Measurements from ENCODE around the gene PLA2G2C. TPM values are rescaled to one million over a fixed set of nuclear protein-coding genes. Genes with fewer than 3 reads are reported as not detected.

PLA2G2C gene
- total and polyA plus RNA-seq, 2 of the 8 experiments (the other 6 are each of a cell fraction or from before 2014, with no cell fraction given): not detected

DNA sequence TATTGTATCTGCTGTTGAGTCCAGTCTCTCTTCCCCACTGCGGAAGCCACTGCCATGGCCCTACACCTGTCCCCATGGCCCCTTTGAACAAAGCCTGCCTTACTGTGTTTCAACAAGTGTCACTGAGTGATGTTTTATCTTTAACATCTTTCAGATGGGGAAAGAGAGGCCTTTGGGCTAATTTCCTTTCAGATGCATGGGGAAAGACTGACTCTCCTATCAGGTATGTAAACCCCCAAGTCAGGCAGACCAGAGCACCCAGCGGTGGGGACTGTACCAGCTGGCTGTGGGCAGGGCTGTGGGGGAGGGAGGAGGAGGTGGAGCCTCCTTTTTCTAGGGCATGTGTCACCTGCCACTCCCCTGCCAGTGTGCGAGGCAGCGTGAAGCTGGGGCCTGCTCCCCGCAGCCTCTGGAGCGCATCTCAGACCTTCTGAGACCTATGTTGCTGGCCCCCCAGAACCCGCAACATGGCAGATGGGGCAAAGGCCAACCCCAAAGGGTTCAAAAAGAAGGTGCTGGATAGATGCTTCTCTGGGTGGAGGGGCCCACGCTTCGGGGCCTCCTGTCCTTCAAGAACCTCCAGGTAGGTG is 47.3 kb downstream of the PLA2G2C start, which contains the start of gene PLA2G2F:
Gene PLA2G2F (plus strand): TSS at position 363 of the 590 bp plus-strand sequence. CDS start 105 bp downstream, at position 468.
- ChIA-PET POLR2A (ENCODE audit: partially characterized antibody) (no interaction called here), CTCF (ENCODE audit: partially characterized antibody) (no interaction called here)
- H3K9ac ChIP-seq (replicated peaks in 1 of 4; ENCODE audit: extremely low read depth in 1 of 4, low read depth in 3 of 4, low read length in 3 of 4): no peak within 1 kb of the TSS
- no peaks in the 10 kb centered on the region; a peak in 1 of 7 replicates for H3K4me1 ChIP-seq (replicated peaks in 1 of 4; ENCODE audit: control insufficient read depth in 3 of 4, insufficient read depth in 4 of 4, low read length in 3 of 4)
- no peak within 1 kb of the TSS for H3K4ac ChIP-seq (replicated peaks; ENCODE audit: insufficient read length, low read depth, low read length)
- H2BK12ac ChIP-seq (ENCODE audit: low read depth, low read length): no peak within 1 kb of the TSS
- no peak within 1 kb of the TSS for H3K27ac ChIP-seq (ENCODE audit: low read depth, low read length)
- no peak for FAIRE-seq
- peaks cover 3% of the 10 kb centered on the region; the same call in 1 of the 2 replicates for H3K23me2 ChIP-seq (ENCODE audit: low read depth, low read length)
- H3K14ac ChIP-seq (ENCODE audit: insufficient read length): no peak within 1 kb of the TSS
- H3K79me2 ChIP-seq (ENCODE audit: control insufficient read depth in 1 of 2, insufficient read depth in 2 of 2, low read length in 2 of 2): no peaks in the 10 kb centered on the region
- 85% methylated on average over 9 of the region's 9 CpGs; no CpG with 5 or more reads in 1 of the 2 experiments for WGBS, 2 experiments (ENCODE audit: extremely low coverage in 1 of 2, insufficient coverage in 1 of 2, insufficient read length in 1 of 2, insufficient replicate concordance in 2 of 2, low coverage in 1 of 2, low lambda C conversion rate in 2 of 2, missing lambda C conversion rate in 1 of 2)
- H2AFZ ChIP-seq (ENCODE audit: low read length): no peak within 1 kb of the TSS
- H3K4me3 ChIP-seq (ENCODE audit: extremely low read depth in 1 of 4, insufficient read depth in 2 of 4, low read depth in 3 of 4, low read length in 4 of 4): no peak within 1 kb of the TSS
- H4K20me1 ChIP-seq (replicated peaks in 1 of 2; ENCODE audit: control insufficient read depth in 1 of 2, insufficient read depth in 2 of 2, low read length in 2 of 2): no peaks in the 10 kb centered on the region
- no peak within 1 kb of the TSS for H2BK5ac ChIP-seq (ENCODE audit: low read depth, low read length)
- no peaks in the 10 kb centered on the region; a peak in 1 of 4 replicates for H3K9me3 ChIP-seq (ENCODE audit: insufficient read depth in 2 of 2, low read depth in 1 of 2, low read length in 1 of 2)
- no peaks in the 10 kb centered on the region for H3K27me3 ChIP-seq (replicated peaks in 1 of 4; ENCODE audit: control insufficient read depth in 3 of 4, extremely low read depth in 1 of 4, insufficient read depth in 3 of 4, low read length in 3 of 4)
- no peak within 1 kb of the TSS for H4K5ac ChIP-seq (ENCODE audit: insufficient read length, low read depth, low read length)
- no peak within 1 kb of the TSS for H2AK5ac ChIP-seq (ENCODE audit: low read depth, low read length)
- no peak within 1 kb of the TSS for H2BK15ac ChIP-seq (ENCODE audit: low read length)
- H2BK120ac ChIP-seq (replicated peaks; ENCODE audit: low read depth, low read length): no peak within 1 kb of the TSS
- DNase-seq (ENCODE audit: low read depth in 1 of 2, low spot score in 2 of 2): no peak
- no peak within 1 kb of the TSS for H4K91ac ChIP-seq (replicated peaks; ENCODE audit: insufficient read length, low read length)
- H3K18ac ChIP-seq (ENCODE audit: extremely low read depth, low read length): no peak within 1 kb of the TSS
- no peak within 1 kb of the TSS for H3K23ac ChIP-seq (ENCODE audit: insufficient read length)
- H3K4me2 ChIP-seq (ENCODE audit: insufficient read depth in 1 of 2, low read depth in 2 of 2, low read length in 2 of 2): no peak within 1 kb of the TSS
- no peaks in the 10 kb centered on the region for H3K79me1 ChIP-seq (ENCODE audit: low read depth, low read length)
- no peak within 1 kb of the TSS for H3K56ac ChIP-seq (replicated peaks; ENCODE audit: insufficient read length, low read depth, low read length)
- H4K8ac ChIP-seq (ENCODE audit: extremely low read depth, insufficient read depth, low read length): no peak within 1 kb of the TSS
- H3K36me3 ChIP-seq (ENCODE audit: control insufficient read depth in 2 of 4, insufficient read depth in 4 of 4, low read length in 3 of 4): no peaks in the 10 kb centered on the region
- no peak within 1 kb of the TSS for H2BK20ac ChIP-seq (ENCODE audit: low read length)
- TF ChIP-seq CREB1 (IDR thresholded peaks at IDR 0.05) (no peak), HDAC6 (IDR thresholded peaks at IDR 0.05; ENCODE audit: low read depth, low read length) (no peak), BRCA1 (IDR thresholded peaks at IDR 0.05; ENCODE audit: low read depth, low read length) (no peak), HDAC2 (IDR thresholded peaks at IDR 0.05; ENCODE audit: borderline replicate concordance in 1 of 2, low read depth in 2 of 2, low read length in 2 of 2) (no peak), KDM4A (IDR thresholded peaks at IDR 0.05; ENCODE audit: low read depth, low read length, severe bottlenecking) (no peak), TEAD4 (IDR thresholded peaks at IDR 0.05; ENCODE audit: low read depth, low read length) (no peak), TAF1 (IDR thresholded peaks at IDR 0.05; ENCODE audit: low read depth, low read length) (no peak), CHD2 (IDR thresholded peaks at IDR 0.05; ENCODE audit: low read length) (no peak), SP1 (IDR thresholded peaks at IDR 0.05; ENCODE audit: low read depth, low read length) (no peak), ZNF274 (IDR thresholded peaks at IDR 0.05; ENCODE audit: borderline replicate concordance, extremely low read depth, low read length) (no peak), SP2 (IDR thresholded peaks at IDR 0.05; ENCODE audit: low read length) (no peak), SIRT6 (IDR thresholded peaks at IDR 0.05; ENCODE audit: low read length) (no peak), MAFK (IDR thresholded peaks at IDR 0.05; ENCODE audit: low read depth, low read length) (no peak), RAD21 (IDR thresholded peaks at IDR 0.05 in 1 of 2, conservative IDR thresholded peaks at IDR 0.05 in 1 of 2; ENCODE audit: low read depth in 2 of 2, low read length in 2 of 2) (no peak), TAF7 (optimal IDR thresholded peaks at IDR 0.05; ENCODE audit: borderline replicate concordance, low read depth, low read length) (no peak)

Data from H1 (cell line).